Thyroid gland (tissue), 4 donors: ENCODE results near the gene CLK4.

Experiments used
- CTCF ChIP-seq, 6 experiments: fragments of 200-600 bp in 3 of 6; fragments of 450-650 bp in 3 of 6; sonication (generic) in 3 of 6; IDR thresholded peaks; one replicate each; pipeline ENCODE4 v1.5.1; 2016 to 2019; ENCODE audit warnings: antibody characterized with exemption in 6 of 6, mild to moderate bottlenecking in 2 of 6, inconsistent platforms in 1 of 6, moderate library complexity in 1 of 6
- POLR2A ChIP-seq, 2 donors: fragments of 450-650 bp; IDR thresholded peaks; one replicate each; pipeline ENCODE4 v1.6.1; 2017; ENCODE audit warnings: antibody characterized with exemption in 2 of 2, mild to moderate bottlenecking in 2 of 2, moderate library complexity in 1 of 2

GRCh38 chr5:178670351-178670885, 43.6 kb upstream of the CLK4 start:
- TF ChIP-seq CTCF (IDR thresholded peaks at IDR 0.05) (no peak), POLR2A (IDR thresholded peaks at IDR 0.05) (no peak)
